Trophoblast cell (in vitro differentiated cells and primary cell): ENCODE measurements around the gene ZNF497.
A peak's percentile ranks its signal among the peaks of the same experiment; 100 is the strongest.

Source experiments
- DNase-seq, 2 donors: peaks; one replicate each; pipeline ENCODE4 v3.0.0-alpha.2; 2016
- H2AFZ ChIP-seq: 2 replicates; pipeline ENCODE4 v1.6.1; 2013; ENCODE audit warnings: low read length, moderate library complexity, mild to moderate bottlenecking; ENCODE audit not compliant: insufficient read depth, poor library complexity
- H2AK5ac ChIP-seq: 2 replicates; pipeline ENCODE4 v1.6.1; 2013; ENCODE audit warnings: mild to moderate bottlenecking, low read length
- H2BK120ac ChIP-seq: 2 replicates; pipeline ENCODE4 v1.6.1; 2013; ENCODE audit warnings: low read length, mild to moderate bottlenecking, moderate library complexity; ENCODE audit not compliant: insufficient read depth, poor library complexity
- H2BK12ac ChIP-seq: 2 replicates; pipeline ENCODE4 v1.6.1; 2013; ENCODE audit warnings: mild to moderate bottlenecking, low read length, moderate library complexity
- H2BK5ac ChIP-seq: 2 replicates; pipeline ENCODE4 v1.6.1; 2013; ENCODE audit warnings: low read length, low read depth, moderate library complexity, mild to moderate bottlenecking; ENCODE audit not compliant: poor library complexity
- H3K14ac ChIP-seq: 2 replicates; pipeline ENCODE4 v1.6.1; 2013; ENCODE audit warnings: mild to moderate bottlenecking, low read length
- H3K18ac ChIP-seq: 2 replicates; pipeline ENCODE4 v1.6.1; 2013; ENCODE audit warnings: mild to moderate bottlenecking, low read length
- H3K23ac ChIP-seq: 2 replicates; pipeline ENCODE4 v1.6.1; 2013; ENCODE audit warnings: low read length
- H3K27ac ChIP-seq: 2 replicates; pipeline ENCODE4 v1.5.1; 2013; ENCODE audit warnings: low read depth, mild to moderate bottlenecking, inconsistent platforms, low read length, moderate library complexity
- H3K27me3 ChIP-seq: 2 replicates; pipeline ENCODE4 v1.6.1; 2013; ENCODE audit warnings: inconsistent platforms, mild to moderate bottlenecking, low read length, moderate library complexity; ENCODE audit not compliant: insufficient read depth
- H3K36me3 ChIP-seq, 2 experiments: 1 replicate in 1 of 2; 2 replicates in 1 of 2; pipeline ENCODE4 v1.6.1; 2013; ENCODE audit warnings: low read length in 2 of 2, mild to moderate bottlenecking in 2 of 2, moderate library complexity in 1 of 2; ENCODE audit not compliant: insufficient read depth in 2 of 2, control insufficient read depth in 1 of 2
- H3K4ac ChIP-seq: 2 replicates; pipeline ENCODE4 v1.6.1; 2013; ENCODE audit warnings: low read depth, mild to moderate bottlenecking, low read length, moderate library complexity
- H3K4me1 ChIP-seq, 2 experiments: 1 replicate in 1 of 2; 2 replicates in 1 of 2; pipeline ENCODE4 v1.6.1; 2013; ENCODE audit warnings: low read length in 2 of 2, mild to moderate bottlenecking in 2 of 2, moderate library complexity in 1 of 2; ENCODE audit not compliant: insufficient read depth in 2 of 2, control insufficient read depth in 1 of 2
- H3K4me2 ChIP-seq: 2 replicates; pipeline ENCODE4 v1.6.1; 2013; ENCODE audit warnings: inconsistent platforms, mild to moderate bottlenecking, low read length, moderate library complexity
- H3K4me3 ChIP-seq: 2 replicates; pipeline ENCODE4 v1.5.1; 2013; ENCODE audit warnings: mild to moderate bottlenecking, low read depth, low read length, inconsistent platforms
- H3K79me1 ChIP-seq: one replicate; pipeline ENCODE4 v1.6.1; 2013; ENCODE audit warnings: low read length
- H3K79me2 ChIP-seq: 2 replicates; pipeline ENCODE4 v1.6.1; 2013; ENCODE audit warnings: low read length, mild to moderate bottlenecking; ENCODE audit not compliant: control insufficient read depth, insufficient read depth, poor library complexity
- H3K9ac ChIP-seq: 2 replicates; pipeline ENCODE4 v1.6.1; 2013; ENCODE audit warnings: mild to moderate bottlenecking, low read length
- H3K9me3 ChIP-seq: 2 replicates; pipeline ENCODE4 v1.6.1; 2013; ENCODE audit warnings: low read depth, mild to moderate bottlenecking, control low read depth, inconsistent platforms, low read length; ENCODE audit not compliant: insufficient read depth
- H4K12ac ChIP-seq: 2 replicates; pipeline ENCODE4 v1.6.1; 2013; ENCODE audit warnings: low read depth, mild to moderate bottlenecking, low read length, moderate library complexity
- H4K8ac ChIP-seq: 2 replicates; pipeline ENCODE4 v1.6.1; 2013; ENCODE audit warnings: low read depth, mild to moderate bottlenecking, low read length, moderate library complexity
- H4K91ac ChIP-seq: one replicate; pipeline ENCODE4 v1.6.1; 2013; ENCODE audit warnings: low read depth, mild to moderate bottlenecking, low read length, moderate library complexity
- WGBS: extraction: QIAGEN DNeasy Blood & Tissue Kit; methylation state at CpG from one replicate; pipeline ENCODE4 v1.1.7; 2013; ENCODE audit warnings: missing lambda C conversion rate; ENCODE audit not compliant: insufficient read length, insufficient coverage; ENCODE audit errors: extremely low coverage; 5-methylcytosine and 5-hydroxymethylcytosine counted together

ZNF497 gene

GRCh38 chr19:58395220-58395978, 32.8 kb upstream of the ZNF497 start, which contains the start of gene RNF225:
Gene RNF225 (plus strand): TSS chr19:58395656. CDS start chr19:58396090, 434 bp downstream.
- Histone ChIP-seq H2BK12ac (peak within 1 kb of the TSS; percentile 23), H3K79me2 (peaks cover 3% of the 10 kb centered on the region), H3K27me3 (peaks cover 15% of the 10 kb centered on the region), H3K4me3 (peak within 1 kb of the TSS; percentile 41), H4K91ac (peak within 1 kb of the TSS; percentile 54), H3K4me1 (peaks cover 22 to 31% of the 10 kb centered on the region in 2 experiments), H4K12ac (peak within 1 kb of the TSS; percentile 32), H2AFZ (peak within 1 kb of the TSS; percentile 57), H3K18ac (peak within 1 kb of the TSS; percentile 71), H3K4me2 (peak within 1 kb of the TSS; percentile 57), H3K9ac (peak within 1 kb of the TSS; percentile 24), H3K36me3 (peaks cover 37 to 40% of the 10 kb centered on the region in 2 experiments), H2AK5ac (peak within 1 kb of the TSS; percentile 57), H2BK5ac (no peak within 1 kb of the TSS), H3K27ac (no peak within 1 kb of the TSS), H3K79me1 (peaks cover 8% of the 10 kb centered on the region), H3K9me3 (no peaks in the 10 kb centered on the region), H3K23ac (no peak within 1 kb of the TSS), H3K4ac (no peak within 1 kb of the TSS), H2BK120ac (peak within 1 kb of the TSS; percentile 10), H4K8ac (peak within 1 kb of the TSS; percentile 82), H3K14ac (peak within 1 kb of the TSS; percentile 73)
- WGBS = no CpG with 5 or more reads among the region's 21 CpGs
- peak; percentile 78 to 83 for DNase-seq

- H3K27ac ChIP-seq = no peak overlapping the region
- no CpG with 5 or more reads among the region's 3 CpGs for whole genome bisulfite sequencing
- H3K14ac ChIP-seq = no peak overlapping the region
- H2AFZ ChIP-seq = no peak overlapping the region
- peaks cover 22 to 30% of the 10 kb centered on the region in 2 experiments for H3K4me1 ChIP-seq
- no peak overlapping the region for H3K9ac ChIP-seq
- no peak overlapping the region for H2BK5ac ChIP-seq
- peaks cover 15% of the 10 kb centered on the region for H3K27me3 ChIP-seq
- no peak overlapping the region for H3K4me2 ChIP-seq
- peaks cover 3% of the 10 kb centered on the region for H3K79me2 ChIP-seq
- no peak overlapping the region for H2AK5ac ChIP-seq
- no peak overlapping the region for H4K12ac ChIP-seq
- H3K9me3 ChIP-seq = no peaks in the 10 kb centered on the region
- no peak overlapping the region for H2BK12ac ChIP-seq
- H4K8ac ChIP-seq = no peak overlapping the region
- H3K23ac ChIP-seq = no peak overlapping the region
- peaks cover 8% of the 10 kb centered on the region for H3K79me1 ChIP-seq
- peaks cover 40 to 44% of the 10 kb centered on the region in 2 experiments for H3K36me3 ChIP-seq
- no peak for DNase-seq
- no peak overlapping the region for H3K18ac ChIP-seq
- H3K4me3 ChIP-seq = no peak overlapping the region
- no peak overlapping the region for H2BK120ac ChIP-seq
- no peak overlapping the region for H4K91ac ChIP-seq
- no peak overlapping the region for H3K4ac ChIP-seq
Measured at GRCh38 chr19:58394821-58395219, 32.3 kb upstream of the ZNF497 start.

- Histone ChIP-seq H3K36me3 (peaks cover 42 to 49% of the 10 kb centered on the region in 2 experiments), H4K12ac (no peak overlapping the region), H3K4me3 (no peak overlapping the region), H3K4me1 (peaks cover 22 to 30% of the 10 kb centered on the region in 2 experiments), H3K27me3 (peaks cover 15% of the 10 kb centered on the region), H3K79me2 (peaks cover 3% of the 10 kb centered on the region), H2AFZ (no peak overlapping the region), H3K23ac (no peak overlapping the region), H2BK5ac (no peak overlapping the region), H4K8ac (no peak overlapping the region), H3K79me1 (peaks cover 8% of the 10 kb centered on the region), H3K4me2 (no peak overlapping the region), H3K9ac (no peak overlapping the region), H3K18ac (no peak overlapping the region), H3K27ac (no peak overlapping the region), H3K4ac (no peak overlapping the region), H3K14ac (no peak overlapping the region), H2BK12ac (no peak overlapping the region), H3K9me3 (no peaks in the 10 kb centered on the region), H4K91ac (no peak overlapping the region), H2BK120ac (no peak overlapping the region), H2AK5ac (no peak overlapping the region)
- no CpG with 5 or more reads among the region's 4 CpGs for WGBS
- DNase-seq = no peak
Measured at GRCh38 chr19:58393725-58394033, 31.1 kb upstream of the ZNF497 start.

- peaks cover 22 to 30% of the 10 kb centered on the region in 2 experiments for H3K4me1 ChIP-seq
Measured at GRCh38 chr19:58392945-58393724, 30.6 kb upstream of the ZNF497 start.

More at GRCh38 chr19:58392945-58393724, 30.6 kb upstream of the ZNF497 start:
- Histone ChIP-seq H3K27me3 (peaks cover 15% of the 10 kb centered on the region), H2BK5ac (no peak overlapping the region), H3K36me3 (peaks cover 42 to 52% of the 10 kb centered on the region in 2 experiments), H2BK12ac (no peak overlapping the region), H4K91ac (no peak overlapping the region), H3K27ac (no peak overlapping the region), H3K9me3 (no peaks in the 10 kb centered on the region), H4K8ac (no peak overlapping the region), H4K12ac (no peak overlapping the region), H2AK5ac (no peak overlapping the region), H3K14ac (no peak overlapping the region), H2AFZ (no peak overlapping the region), H3K4me3 (no peak overlapping the region), H3K79me2 (peaks cover 3% of the 10 kb centered on the region), H3K4me2 (no peak overlapping the region), H3K4ac (no peak overlapping the region), H2BK120ac (no peak overlapping the region), H3K79me1 (peaks cover 8% of the 10 kb centered on the region), H3K23ac (no peak overlapping the region), H3K18ac (peak overlapping the region; percentile 11), H3K9ac (no peak overlapping the region)
- no peak for DNase-seq
- WGBS = no CpG with 5 or more reads among the region's 26 CpGs
